Immature natural killer cell (primary cell): ENCODE measurements around the gene SORCS2. TPM values are rescaled to one million over a fixed set of nuclear protein-coding genes. Genes with fewer than 3 reads are reported as not detected.

Experiments used
- DNase-seq, 3 donors: peaks; one replicate each; pipeline ENCODE4 v3.0.0; 2022; ENCODE audit warnings: mixed read lengths in 1 of 3
- H3K27ac Mint-ChIP-seq, 6 donors: one replicate each; pipeline ENCODE4 v1.8.0; 2020; ENCODE audit warnings: mixed read lengths in 6 of 6, mild to moderate bottlenecking in 5 of 6, inconsistent platforms in 4 of 6, moderate library complexity in 3 of 6
- H3K27me3 Mint-ChIP-seq, 3 donors: one replicate each; pipeline ENCODE4 v1.8.0; 2020 to 2021; ENCODE audit warnings: low read depth in 3 of 3, mild to moderate bottlenecking in 3 of 3, mixed read lengths in 3 of 3, moderate library complexity in 3 of 3, inconsistent platforms in 1 of 3
- H3K36me3 Mint-ChIP-seq, 3 donors: one replicate each; pipeline ENCODE4 v1.8.0; 2020; ENCODE audit warnings: mixed read lengths in 3 of 3, inconsistent platforms in 2 of 3, mild to moderate bottlenecking in 2 of 3
- H3K4me1 Mint-ChIP-seq, 2 donors: one replicate each; pipeline ENCODE4 v1.8.0; 2020; ENCODE audit warnings: inconsistent platforms in 2 of 2, mild to moderate bottlenecking in 2 of 2, mixed read lengths in 2 of 2, moderate library complexity in 1 of 2
- H3K4me3 Mint-ChIP-seq, 5 donors: one replicate each; pipeline ENCODE4 v1.8.0; 2020; ENCODE audit warnings: mild to moderate bottlenecking in 5 of 5, mixed read lengths in 5 of 5, inconsistent platforms in 3 of 5, moderate library complexity in 3 of 5
- H3K9me3 Mint-ChIP-seq, 6 donors: one replicate each; pipeline ENCODE4 v1.8.0; 2020; ENCODE audit warnings: mild to moderate bottlenecking in 6 of 6, mixed read lengths in 6 of 6, inconsistent platforms in 4 of 6, moderate library complexity in 3 of 6
- polyA plus RNA-seq, 3 donors: library from polyadenylated mRNA; unstranded; fragments of 300-500 nt; fragmentation: Illumina TruSeq; gene quantifications; one replicate each; pipeline ENCODE4 v1.2.3, GENCODE V29; 2021

SORCS2 gene
- polyA plus RNA-seq, 3 donors from 2014 or later = 0.04 to 0.16 TPM; not detected in 1

DNA sequence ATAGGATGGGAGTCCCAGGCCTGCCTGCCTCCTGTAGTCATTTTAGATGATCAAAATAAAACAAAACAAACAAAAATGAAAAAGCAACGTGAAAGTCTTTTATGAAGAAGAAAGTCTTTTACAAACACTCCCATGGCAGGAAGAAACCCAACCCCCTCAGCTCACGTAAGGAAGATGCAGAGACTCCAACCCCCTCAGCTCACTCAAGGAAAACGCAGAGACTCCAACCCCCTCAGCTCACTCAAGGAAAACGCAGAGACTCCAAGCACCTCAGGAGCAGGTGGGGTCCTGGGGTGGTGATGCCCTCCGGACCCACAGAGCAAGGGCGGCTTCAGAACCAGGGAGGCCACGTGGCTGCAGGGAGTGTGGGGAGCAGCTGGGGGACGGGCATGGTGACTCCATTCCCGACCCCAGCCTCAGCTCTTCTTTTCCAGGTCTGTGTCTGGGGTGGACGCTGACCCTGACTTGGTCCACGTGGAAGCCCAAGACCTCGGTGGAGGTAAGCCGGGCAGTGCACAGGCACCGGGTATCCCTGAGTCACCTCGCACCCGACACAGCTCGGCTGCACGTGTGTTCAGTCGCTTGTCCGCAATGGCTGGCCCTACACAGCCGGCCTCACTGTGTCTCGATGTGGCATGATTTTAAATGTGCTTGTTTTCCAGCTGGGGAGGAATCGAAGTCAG lies 468.9 kb downstream of the SORCS2 start:
- Mint-ChIP-seq H3K4me1 (peaks cover 26 to 28% of the 10 kb centered on the region in 2 donors), H3K27me3 (peaks cover 0 to 2% (median 0%) of the 10 kb centered on the region in 3 donors), H3K27ac (peak overlapping the region in 3 of 6 donors; percentile 60 to 90 (median 67)), H3K9me3 (no peaks in the 10 kb centered on the region), H3K36me3 (peaks cover 0 to 8% (median 4%) of the 10 kb centered on the region in 3 donors), H3K4me3 (peak overlapping the region in 1 of 5 donors; percentile 32)
- no peak for DNase-seq

DNA sequence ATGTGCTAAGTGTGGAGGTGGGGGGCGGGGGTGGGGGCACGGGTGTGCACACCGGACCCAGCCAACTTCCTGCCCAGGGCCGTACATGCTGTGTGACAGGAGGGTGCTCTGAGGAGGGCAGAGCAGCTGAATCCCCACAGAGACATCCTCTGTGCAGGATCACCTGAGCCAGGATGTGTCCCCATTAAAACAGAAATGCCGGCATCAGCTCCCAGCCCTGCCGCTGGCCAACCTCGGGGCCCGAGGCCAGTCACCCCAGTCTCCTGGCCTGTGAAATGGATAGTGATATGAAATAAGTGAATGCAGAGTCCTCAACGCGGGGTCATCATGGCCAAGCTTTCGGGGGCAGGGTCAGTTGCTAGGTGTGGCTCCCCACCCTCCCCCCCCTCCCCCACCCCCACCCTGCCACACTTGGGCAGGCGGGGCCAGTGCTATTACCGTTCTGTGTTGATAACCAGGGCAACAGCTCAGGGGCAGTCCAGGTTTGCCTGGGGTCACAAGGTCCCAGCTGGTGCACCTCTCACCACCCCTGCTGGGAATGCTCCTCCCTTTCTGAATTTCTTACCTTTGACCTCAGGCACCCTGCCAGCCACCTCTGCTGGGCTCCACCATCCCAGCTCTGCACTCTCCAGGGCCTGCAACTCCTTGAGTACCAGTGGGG lies 469.6 kb downstream of the SORCS2 start:
- Mint-ChIP-seq H3K27me3 (peaks cover 0 to 2% (median 2%) of the 10 kb centered on the region in 3 donors), H3K9me3 (no peaks in the 10 kb centered on the region), H3K27ac (peak overlapping the region in 1 of 6 donors; percentile 56)

DNA sequence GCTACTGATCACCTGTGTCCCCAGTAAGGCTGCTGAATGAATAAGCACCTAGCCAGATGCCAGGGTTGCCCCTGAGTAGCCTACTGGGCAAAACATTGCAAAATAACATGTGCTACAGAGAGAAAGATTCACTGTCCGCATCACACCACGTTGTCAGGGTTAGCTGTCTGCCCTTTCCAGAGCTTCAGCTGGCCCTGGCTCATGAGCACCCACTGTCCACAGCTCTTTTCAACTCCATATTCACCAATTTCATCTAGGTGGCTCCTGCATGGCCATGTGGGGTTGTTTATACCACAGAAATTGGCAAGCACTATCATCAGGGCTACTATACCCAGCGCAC lies 470.1 kb downstream of the SORCS2 start:
- no peaks in the 10 kb centered on the region for H3K9me3 Mint-ChIP-seq

More for the DNA sequence above, 469.6 kb downstream of the SORCS2 start:
- peaks cover 25 to 26% of the 10 kb centered on the region in 2 donors for H3K4me1 Mint-ChIP-seq
- DNase-seq = no peak
- peaks cover 0 to 8% (median 4%) of the 10 kb centered on the region in 3 donors for H3K36me3 Mint-ChIP-seq
- H3K4me3 Mint-ChIP-seq = no peak overlapping the region

DNA sequence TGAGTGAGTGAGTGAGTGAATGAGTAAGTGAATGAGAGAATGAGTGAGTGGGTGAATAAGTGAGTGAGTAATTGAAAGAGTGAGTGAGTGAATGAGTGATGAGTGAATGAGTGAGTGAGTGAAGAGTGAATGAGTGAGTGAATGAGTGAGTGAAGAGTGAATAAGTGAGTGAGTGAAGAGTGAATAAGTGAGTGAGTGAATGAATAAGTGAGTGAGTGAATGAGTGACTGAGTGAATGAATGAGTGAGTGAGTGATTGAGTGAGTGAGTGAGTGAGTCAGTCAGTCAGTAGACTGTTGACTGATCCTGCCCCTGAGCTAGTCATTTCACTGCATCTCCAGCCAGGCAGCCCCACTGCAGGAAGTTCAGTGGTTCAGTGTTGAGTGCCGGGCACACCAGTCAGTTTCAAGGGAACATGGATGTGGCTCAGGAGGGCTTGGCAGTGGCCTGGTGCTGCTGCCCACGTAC lies 470.8 kb downstream of the SORCS2 start:
- H3K4me1 Mint-ChIP-seq = peaks cover 31 to 34% of the 10 kb centered on the region in 2 donors
- H3K27me3 Mint-ChIP-seq = peaks cover 1 to 2% (median 2%) of the 10 kb centered on the region in 3 donors
- H3K27ac Mint-ChIP-seq = peak overlapping the region in 5 of 6 donors; percentile 10 to 95 (median 71)
- no peaks in the 10 kb centered on the region for H3K9me3 Mint-ChIP-seq
- H3K4me3 Mint-ChIP-seq = no peak overlapping the region
- H3K36me3 Mint-ChIP-seq = peaks cover 0 to 17% (median 11%) of the 10 kb centered on the region in 3 donors
- DNase-seq = no peak

More for the DNA sequence above, 470.1 kb downstream of the SORCS2 start:
- Mint-ChIP-seq H3K36me3 (peaks cover 0 to 11% (median 6%) of the 10 kb centered on the region in 3 donors), H3K4me1 (peaks cover 25 to 27% of the 10 kb centered on the region in 2 donors), H3K4me3 (no peak overlapping the region), H3K27ac (peak overlapping the region in 3 of 6 donors; percentile 38 to 86 (median 71)), H3K27me3 (peaks cover 1 to 2% (median 2%) of the 10 kb centered on the region in 3 donors)
- no peak for DNase-seq

DNA sequence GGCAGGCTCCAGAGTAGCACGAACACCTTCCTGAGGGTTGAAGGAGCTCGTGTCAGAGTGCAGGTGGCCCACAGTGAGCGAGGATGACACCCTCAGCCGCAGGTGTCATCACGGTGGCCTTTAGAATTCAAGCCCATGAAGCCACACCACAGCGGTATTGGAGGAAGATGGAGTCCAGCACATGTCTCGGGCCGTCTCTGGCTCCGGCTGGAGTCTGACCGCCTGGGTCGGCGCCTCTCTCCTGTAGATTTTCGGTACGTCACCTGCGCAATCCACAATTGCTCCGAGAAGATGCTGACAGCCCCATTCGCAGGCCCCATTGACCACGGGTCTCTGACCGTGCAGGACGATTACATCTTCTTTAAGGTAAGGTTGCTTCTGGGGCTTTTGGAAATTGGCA lies 471.8 kb downstream of the SORCS2 start:
- DNase-seq = no peak
- Mint-ChIP-seq H3K4me3 (no peak overlapping the region), H3K27ac (no peak overlapping the region), H3K4me1 (peaks cover 40 to 44% of the 10 kb centered on the region in 2 donors), H3K9me3 (no peaks in the 10 kb centered on the region), H3K36me3 (peaks cover 0 to 18% (median 11%) of the 10 kb centered on the region in 3 donors), H3K27me3 (peaks cover 1 to 2% (median 2%) of the 10 kb centered on the region in 3 donors)

DNA sequence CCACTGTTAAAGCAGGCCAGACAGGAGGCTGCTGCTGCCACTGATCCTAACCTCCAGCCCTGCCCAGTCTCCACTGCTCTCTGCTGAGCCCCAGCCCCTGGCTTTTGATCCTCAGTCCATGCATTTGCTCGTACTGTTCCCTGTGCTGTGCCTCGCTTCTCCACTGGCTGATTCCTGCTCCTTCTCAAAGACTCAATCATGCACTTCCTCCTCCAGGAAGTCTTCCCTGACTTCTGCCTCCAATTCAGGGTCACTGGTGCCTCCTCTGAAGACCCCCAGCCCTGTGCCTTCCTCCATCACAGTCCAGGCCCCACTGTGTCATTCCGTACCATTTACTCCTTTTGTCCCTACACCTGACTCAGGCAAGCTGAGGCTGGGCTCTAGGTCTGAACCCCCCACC lies 473.0 kb downstream of the SORCS2 start:
- H3K36me3 Mint-ChIP-seq = peaks cover 0 to 18% (median 11%) of the 10 kb centered on the region in 3 donors
- H3K27me3 Mint-ChIP-seq = peaks cover 1 to 2% (median 2%) of the 10 kb centered on the region in 3 donors
- H3K27ac Mint-ChIP-seq = peak overlapping the region in 5 of 6 donors; percentile 31 to 75 (median 58)
- no peaks in the 10 kb centered on the region for H3K9me3 Mint-ChIP-seq
- no peak overlapping the region for H3K4me3 Mint-ChIP-seq
- no peak for DNase-seq
- peaks cover 42 to 52% of the 10 kb centered on the region in 2 donors for H3K4me1 Mint-ChIP-seq

DNA sequence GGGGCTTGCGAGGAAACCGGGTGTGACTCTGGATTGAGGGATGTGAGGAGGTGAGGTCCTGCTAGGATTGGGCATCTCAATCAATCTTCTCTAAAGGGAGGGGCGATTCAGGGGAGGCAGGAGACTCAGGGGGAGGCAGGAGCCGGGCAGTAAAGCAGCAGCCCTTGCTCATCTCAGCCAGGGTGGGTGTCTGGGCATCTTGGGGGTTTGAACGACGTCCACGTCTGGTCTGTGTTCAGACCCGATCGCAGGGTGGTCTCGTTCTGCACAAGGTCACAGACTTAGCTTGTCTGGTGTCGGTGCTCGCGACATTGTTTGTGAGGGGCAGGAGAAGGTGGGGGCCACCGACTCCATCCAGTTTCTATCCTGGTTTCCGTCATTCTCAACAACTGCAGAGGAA lies 473.7 kb downstream of the SORCS2 start:
- H3K27ac Mint-ChIP-seq = peak overlapping the region in 1 of 6 donors; percentile 54
- peaks cover 37 to 45% of the 10 kb centered on the region in 2 donors for H3K4me1 Mint-ChIP-seq
- DNase-seq = no peak
- no peak overlapping the region for H3K4me3 Mint-ChIP-seq
- H3K27me3 Mint-ChIP-seq = peaks cover 1 to 2% (median 2%) of the 10 kb centered on the region in 3 donors
- peaks cover 0 to 18% (median 15%) of the 10 kb centered on the region in 3 donors for H3K36me3 Mint-ChIP-seq
- peaks cover 0 to 1% (median 0%) of the 10 kb centered on the region in 6 donors for H3K9me3 Mint-ChIP-seq

DNA sequence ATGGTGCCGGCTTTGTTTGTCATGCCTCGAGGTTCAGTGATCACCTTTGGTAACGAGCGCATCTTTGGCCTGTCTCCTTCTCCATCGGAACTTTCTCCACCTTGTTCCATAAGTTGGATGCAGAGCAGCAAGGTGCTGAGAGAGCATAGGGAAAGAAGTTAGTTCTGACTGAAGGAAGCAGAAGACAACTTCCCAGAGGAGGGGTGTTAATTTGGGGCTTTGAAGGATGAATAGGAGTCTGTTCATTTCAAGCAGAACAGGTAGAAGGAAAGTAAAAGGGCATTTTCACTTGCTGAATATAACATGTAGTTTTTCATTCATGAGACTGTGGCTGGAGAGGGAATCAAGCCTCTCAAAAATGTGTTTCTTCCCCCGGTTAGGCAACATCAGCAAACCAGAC lies 474.4 kb downstream of the SORCS2 start:
- Mint-ChIP-seq H3K4me3 (no peak overlapping the region), H3K27me3 (peaks cover 1 to 5% (median 2%) of the 10 kb centered on the region in 3 donors), H3K9me3 (peaks cover 0 to 8% (median 0%) of the 10 kb centered on the region in 6 donors), H3K4me1 (peaks cover 31 to 38% of the 10 kb centered on the region in 2 donors), H3K36me3 (peaks cover 0 to 25% (median 21%) of the 10 kb centered on the region in 3 donors), H3K27ac (peak overlapping the region in 3 of 6 donors; percentile 25 to 77 (median 34))
- DNase-seq = no peak

DNA sequence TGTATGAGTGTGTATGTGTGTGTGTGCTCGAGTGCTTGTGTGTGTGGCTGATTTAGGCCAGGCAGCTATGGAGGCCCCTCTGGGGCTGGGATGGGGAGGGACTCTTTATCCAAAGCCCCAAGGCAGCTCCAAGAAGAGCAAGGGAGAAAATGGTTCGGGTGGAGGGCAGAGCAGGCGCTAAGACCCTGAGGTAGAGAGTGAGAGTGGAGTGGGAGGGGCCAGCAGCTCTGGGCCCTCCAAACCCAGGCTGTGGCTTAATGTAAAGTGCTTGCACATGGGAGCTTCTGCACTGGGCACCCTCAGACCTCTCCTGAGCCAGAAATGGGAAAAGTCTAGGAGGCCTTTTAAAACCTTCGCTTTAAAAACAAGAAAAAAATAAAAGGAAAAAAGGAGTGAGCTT lies 475.9 kb downstream of the SORCS2 start:
- Mint-ChIP-seq H3K27ac (peak overlapping the region in 4 of 6 donors; percentile 65 to 92 (median 76)), H3K36me3 (peaks cover 0 to 21% (median 21%) of the 10 kb centered on the region in 3 donors), H3K4me1 (peaks cover 18 to 25% of the 10 kb centered on the region in 2 donors), H3K27me3 (peaks cover 1 to 5% (median 4%) of the 10 kb centered on the region in 3 donors), H3K4me3 (peak overlapping the region in 3 of 5 donors; percentile 20 to 31 (median 22)), H3K9me3 (peaks cover 0 to 8% (median 0%) of the 10 kb centered on the region in 6 donors)
- no peak for DNase-seq

DNA sequence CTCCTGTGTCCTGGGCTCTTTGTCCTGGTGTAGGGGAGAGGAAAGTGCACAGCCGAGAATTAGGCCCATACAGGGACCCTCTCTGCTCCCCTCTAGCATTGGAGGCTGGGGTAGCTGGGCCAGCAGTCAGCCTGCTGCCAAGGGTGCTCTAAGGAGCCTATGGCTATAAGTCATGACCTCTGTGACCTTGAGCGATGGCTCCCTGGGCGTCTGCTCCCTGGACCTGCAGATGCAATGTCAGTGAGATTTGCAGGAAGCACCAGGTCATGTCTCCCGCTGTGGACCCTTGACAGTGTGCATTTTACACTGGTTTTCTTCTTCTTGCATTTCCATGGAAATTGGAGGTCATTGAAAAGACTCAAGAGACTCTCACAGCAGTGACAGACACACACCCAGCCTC lies 476.5 kb downstream of the SORCS2 start:
- no peak for DNase-seq
- H3K4me3 Mint-ChIP-seq = no peak overlapping the region
- H3K27ac Mint-ChIP-seq = peak overlapping the region in 2 of 6 donors; percentile 14 to 77
- peaks cover 1 to 5% (median 4%) of the 10 kb centered on the region in 3 donors for H3K27me3 Mint-ChIP-seq
- H3K4me1 Mint-ChIP-seq = peaks cover 17 to 25% of the 10 kb centered on the region in 2 donors
- peaks cover 0 to 8% (median 0%) of the 10 kb centered on the region in 6 donors for H3K9me3 Mint-ChIP-seq
- peaks cover 0 to 21% (median 21%) of the 10 kb centered on the region in 3 donors for H3K36me3 Mint-ChIP-seq

DNA sequence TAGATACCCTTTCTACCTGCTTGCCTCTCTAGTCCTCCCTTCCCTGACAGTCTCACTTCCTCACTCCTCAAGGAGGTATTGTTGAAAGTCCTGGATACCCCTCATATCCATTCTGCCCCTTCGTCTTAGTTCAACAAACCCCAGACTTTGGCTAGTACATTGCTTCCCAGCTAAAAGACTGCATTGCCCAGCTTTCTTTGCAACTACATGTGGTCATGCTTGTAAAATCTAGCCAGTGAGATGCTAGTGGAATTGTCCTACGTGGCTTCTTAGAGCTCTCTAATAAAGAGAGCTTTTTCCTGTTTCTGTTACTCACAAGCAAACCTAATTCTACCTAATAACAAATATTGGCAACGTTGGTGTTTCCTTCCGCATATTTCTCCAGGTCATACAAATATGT lies 480.3 kb downstream of the SORCS2 start:
- H3K4me1 Mint-ChIP-seq = peaks cover 21 to 23% of the 10 kb centered on the region in 2 donors
- H3K4me3 Mint-ChIP-seq = no peak overlapping the region
- H3K27ac Mint-ChIP-seq = peak overlapping the region in 2 of 6 donors; percentile 0 to 7
- no peak for DNase-seq
- H3K36me3 Mint-ChIP-seq = peaks cover 0 to 13% (median 13%) of the 10 kb centered on the region in 3 donors
- H3K27me3 Mint-ChIP-seq = peaks cover 0 to 8% (median 8%) of the 10 kb centered on the region in 3 donors
- H3K9me3 Mint-ChIP-seq = peaks cover 0 to 8% (median 0%) of the 10 kb centered on the region in 6 donors

DNA sequence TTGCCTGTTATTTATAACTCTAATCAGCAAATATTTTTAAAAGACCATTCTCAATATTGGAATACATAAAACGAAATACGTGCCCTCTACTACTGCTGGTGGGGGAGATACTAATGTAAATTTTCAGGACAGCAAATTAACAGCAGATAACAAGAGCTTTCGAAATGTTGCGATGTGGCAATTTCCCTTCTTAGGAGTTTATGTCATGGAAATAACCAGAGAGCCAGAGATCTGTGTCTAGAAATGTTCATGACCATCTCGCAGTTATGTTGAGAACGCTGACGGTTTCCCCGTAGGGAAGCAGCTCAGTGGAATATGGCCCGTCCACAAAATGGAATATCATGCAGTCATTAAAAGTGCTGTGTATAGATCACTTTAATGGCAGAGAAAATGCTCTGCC lies 480.8 kb downstream of the SORCS2 start:
- Mint-ChIP-seq H3K9me3 (peaks cover 0 to 8% (median 0%) of the 10 kb centered on the region in 6 donors), H3K27me3 (peaks cover 0 to 8% (median 8%) of the 10 kb centered on the region in 3 donors), H3K27ac (peak overlapping the region in 1 of 6 donors; percentile 49), H3K4me3 (no peak overlapping the region), H3K36me3 (peaks cover 0 to 10% (median 8%) of the 10 kb centered on the region in 3 donors), H3K4me1 (peaks cover 16 to 18% of the 10 kb centered on the region in 2 donors)
- no peak for DNase-seq

DNA sequence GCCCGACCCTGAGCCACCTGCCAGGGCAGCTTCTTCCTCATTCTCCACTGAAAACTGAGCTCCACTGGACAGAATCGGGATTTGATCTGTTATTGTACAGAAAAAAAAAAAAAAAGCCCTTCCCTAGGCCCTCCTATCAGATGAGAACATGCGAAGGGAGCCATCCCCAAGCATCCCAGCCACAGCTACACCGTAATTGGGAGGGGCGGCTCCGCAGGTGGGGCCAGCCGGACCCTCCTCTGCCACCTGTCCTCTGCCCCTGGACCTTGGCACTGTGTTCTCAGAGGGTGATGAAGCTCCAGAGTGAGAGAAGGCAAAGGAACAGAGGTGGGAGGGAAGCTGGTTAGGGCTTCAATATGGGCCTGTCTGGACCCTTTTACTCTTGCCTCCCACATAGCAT lies 482.4 kb downstream of the SORCS2 start:
- Mint-ChIP-seq H3K9me3 (peaks cover 0 to 8% (median 0%) of the 10 kb centered on the region in 6 donors), H3K27ac (peak overlapping the region in 1 of 6 donors; percentile 28)

More for the DNA sequence above, 482.4 kb downstream of the SORCS2 start:
- H3K27me3 Mint-ChIP-seq = peaks cover 0 to 8% (median 8%) of the 10 kb centered on the region in 3 donors
- H3K4me3 Mint-ChIP-seq = no peak overlapping the region
- DNase-seq = no peak
- H3K4me1 Mint-ChIP-seq = peaks cover 2 to 5% of the 10 kb centered on the region in 2 donors
- H3K36me3 Mint-ChIP-seq = peaks cover 0 to 10% (median 6%) of the 10 kb centered on the region in 3 donors
